Tongue (tissue), 2 donors: ENCODE results near the gene LARGE1. TPM values are rescaled to one million over a fixed set of nuclear protein-coding genes. Genes with fewer than 3 reads are reported as not detected.
"Not testable (repeated sequence)": the region's sequence is repeated elsewhere in the genome, so short reads cannot be mapped to it uniquely, and the experiment has no call there.

Source experiments
- DNase-seq: peaks from one replicate; pipeline ENCODE4 v3.0.0-alpha.2; 2015
- total RNA-seq: library from RNA; depleted of rRNA; stranded (reverse); fragments of >200 nt; gene quantifications from one replicate; pipeline ENCODE4 v1.2.3, GENCODE V29; 2014

Gene LARGE1
- total RNA-seq, 1 donor from 2014 or later = 18.3 TPM

DNA sequence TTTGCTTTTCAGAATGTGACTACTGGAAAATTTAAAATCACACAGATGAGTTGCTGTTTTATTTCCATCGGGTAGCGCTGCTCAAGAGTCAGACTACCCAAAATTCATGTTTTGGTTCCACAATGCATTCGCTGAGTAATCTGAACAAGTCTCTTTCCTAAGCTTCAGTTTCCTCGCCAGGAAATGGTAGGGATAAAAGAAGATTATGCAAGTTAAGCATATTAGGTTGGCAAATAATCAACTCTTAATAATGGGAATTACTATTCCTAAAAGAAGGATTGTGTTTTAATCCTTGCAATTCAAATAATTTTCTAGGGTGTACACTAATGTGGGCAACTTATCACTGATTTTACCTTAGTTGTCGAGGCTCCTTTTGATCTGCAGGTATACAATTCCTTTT is 326.5 kb downstream of the LARGE1 start:
- no peak for DNase-seq

GRCh38 chr22:33591946-33592345 is 328.3 kb downstream of the LARGE1 start:
- no peak for DNase-seq

DNA sequence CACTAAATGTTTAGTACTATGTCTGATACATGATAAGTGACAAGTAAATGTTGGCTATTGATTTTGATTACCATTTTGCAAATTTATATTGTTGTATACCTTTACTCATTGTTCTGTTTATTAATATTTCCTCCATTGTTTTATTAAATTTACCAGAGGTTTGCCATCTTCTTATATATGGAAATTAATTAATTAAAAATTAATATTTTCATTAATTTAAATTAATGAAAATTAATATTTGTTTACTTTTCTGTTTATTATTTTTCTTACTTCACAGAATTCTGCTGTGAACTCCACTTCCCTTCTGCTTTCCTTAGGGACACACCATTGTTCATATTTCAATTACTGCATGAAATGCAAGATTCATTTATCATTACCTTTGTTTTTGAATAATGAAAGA is 331.0 kb downstream of the LARGE1 start:
- no peak for DNase-seq

DNA sequence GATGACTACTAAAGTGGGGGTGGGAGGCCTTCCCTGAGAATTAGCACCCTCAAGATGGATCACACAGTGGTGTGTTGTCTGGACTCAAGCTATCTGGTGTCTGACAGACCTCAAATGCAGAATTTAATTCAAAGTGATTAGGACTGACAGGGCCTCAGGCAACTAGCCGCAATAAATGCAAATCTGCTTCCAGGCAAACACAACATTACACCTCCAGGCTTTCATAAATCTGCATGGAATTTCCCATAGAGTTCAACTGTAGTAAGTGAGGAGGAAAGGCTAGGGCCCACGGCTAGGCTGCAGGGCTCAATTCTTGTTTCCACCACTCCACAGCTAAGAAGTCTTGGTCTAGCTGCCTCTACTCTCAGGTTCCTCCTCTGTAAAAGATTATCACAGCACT is 331.4 kb downstream of the LARGE1 start:
- DNase-seq = no peak

DNA sequence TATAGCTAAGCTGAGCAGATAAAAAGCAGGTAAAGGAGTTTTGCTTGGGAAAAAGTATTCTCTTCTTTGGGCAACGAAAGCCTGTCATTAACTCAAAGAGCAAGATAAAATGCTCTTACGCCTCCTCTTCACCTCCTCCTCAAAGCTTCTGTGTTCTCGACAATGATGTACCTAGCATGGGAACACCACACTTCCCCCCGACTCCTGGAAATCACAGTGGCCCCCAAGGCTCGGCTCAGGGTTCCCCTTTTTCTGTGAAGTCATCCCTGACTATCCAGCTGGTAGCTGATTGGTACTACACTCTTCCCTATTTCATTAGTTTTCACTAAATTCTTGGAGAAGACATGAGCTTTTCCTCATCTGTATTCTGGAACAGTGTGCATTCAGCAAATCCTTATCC is 336.1 kb downstream of the LARGE1 start:
- no peak for DNase-seq

DNA sequence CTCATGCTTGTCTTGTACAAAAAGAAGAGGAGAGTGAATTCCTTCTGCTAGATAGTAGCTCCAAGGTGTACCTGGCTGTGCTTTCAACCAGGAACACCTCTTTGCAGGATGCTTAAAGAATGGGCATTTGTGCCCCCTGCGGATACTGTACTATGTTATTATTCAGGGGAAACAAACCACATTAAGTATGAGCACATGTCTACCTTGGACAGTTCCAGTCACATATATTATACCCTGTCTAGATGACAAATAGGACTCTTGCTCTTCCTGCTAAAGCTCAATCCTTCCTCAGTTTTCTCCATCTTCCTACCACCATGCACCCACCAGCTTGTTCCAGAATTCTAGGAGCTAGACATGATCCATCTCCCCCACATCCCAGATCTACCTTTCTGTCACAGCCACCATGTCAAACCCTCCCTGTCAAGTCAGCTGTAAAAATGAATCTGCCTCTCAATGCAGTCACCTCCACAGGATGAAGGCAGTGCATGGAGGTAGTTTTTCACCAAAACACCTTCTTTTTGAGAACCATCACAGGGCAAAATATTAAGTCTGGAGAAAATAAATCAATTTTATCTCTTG is 337.4 kb downstream of the LARGE1 start:
- no peak for DNase-seq

DNA sequence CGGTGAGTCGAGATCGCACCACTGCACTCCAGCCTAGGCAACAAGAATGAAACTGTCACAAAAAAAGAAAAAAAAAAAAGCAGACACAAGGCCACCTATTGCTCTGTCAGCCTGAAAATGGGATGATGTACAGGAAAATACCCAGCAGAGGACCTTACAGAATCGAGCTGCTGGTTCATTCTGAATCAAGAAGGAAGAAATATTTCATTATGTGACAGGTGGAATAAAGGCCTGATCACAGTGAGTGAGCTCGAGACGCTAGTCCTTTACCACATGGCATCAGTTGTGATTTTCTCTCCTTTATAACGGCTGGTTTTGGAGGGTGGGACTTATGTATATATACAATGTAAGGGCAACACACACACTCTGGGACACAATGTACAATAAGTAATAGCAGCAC is 340.0 kb downstream of the LARGE1 start:
- DNase-seq = no peak

DNA sequence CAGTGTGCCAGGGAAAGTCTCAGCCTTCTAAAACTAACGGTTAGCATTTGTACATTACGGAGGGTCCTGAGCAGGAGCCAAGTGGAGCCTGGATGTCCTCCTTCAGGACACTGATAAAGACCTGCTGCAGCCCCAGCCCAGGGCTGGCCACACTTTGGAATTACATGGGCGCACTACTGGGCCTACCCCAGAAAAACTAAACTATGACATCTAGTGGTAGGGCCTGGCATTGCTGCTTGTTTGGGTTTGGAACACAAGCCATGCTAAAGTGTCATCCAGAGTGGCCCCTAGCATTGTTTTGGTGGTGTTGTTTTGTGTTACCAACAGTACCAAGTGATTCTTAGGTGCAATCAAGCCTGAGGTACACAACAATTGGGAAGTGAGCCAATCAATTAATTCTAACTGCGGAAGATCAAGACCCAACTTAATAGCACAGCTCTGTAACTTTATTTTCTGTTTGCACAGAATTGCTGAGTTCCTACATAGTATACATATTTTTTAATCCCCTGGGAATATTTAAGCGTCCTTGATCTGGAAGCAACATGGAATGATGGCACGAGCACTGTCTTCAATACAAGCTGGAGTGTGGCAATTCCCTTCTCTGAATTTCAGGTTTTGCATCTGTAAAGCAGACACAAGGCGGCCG is 340.7 kb downstream of the LARGE1 start:
- DNase-seq = peak; percentile 58

GRCh38 chr22:33578752-33579151 is 341.5 kb downstream of the LARGE1 start:
- DNase-seq = no peak

- no peak for DNase-seq
Observed at GRCh38 chr22:33577862-33578411, 342.3 kb downstream of the LARGE1 start.

DNA sequence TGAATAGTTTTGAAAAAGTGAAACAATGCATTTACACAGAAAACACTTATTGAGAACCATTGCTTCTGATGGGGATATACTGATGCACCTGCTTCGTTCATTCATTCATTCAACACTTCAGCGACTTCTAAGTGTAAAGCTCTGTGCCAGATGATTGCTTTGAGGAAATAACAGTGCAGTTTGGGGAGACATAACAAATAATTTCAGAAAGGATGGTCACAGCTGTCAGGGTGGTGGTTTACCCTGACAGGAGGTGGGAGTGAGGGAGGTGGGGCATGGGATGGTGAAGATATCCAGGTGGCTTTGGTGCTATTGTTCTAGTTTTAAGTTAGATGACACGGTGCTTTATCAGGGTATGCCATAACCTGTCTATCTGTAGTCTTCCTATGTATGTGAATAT is 344.1 kb downstream of the LARGE1 start:
- no peak for DNase-seq

GRCh38 chr22:33575771-33576170 is 344.5 kb downstream of the LARGE1 start:
- no peak for DNase-seq

GRCh38 chr22:33575041-33575440 is 345.2 kb downstream of the LARGE1 start:
- no peak for DNase-seq

- DNase-seq = no peak
Observed at GRCh38 chr22:33573479-33573878, 346.8 kb downstream of the LARGE1 start.

- DNase-seq = no peak
Observed at GRCh38 chr22:33572086-33572485, 348.2 kb downstream of the LARGE1 start.

DNA sequence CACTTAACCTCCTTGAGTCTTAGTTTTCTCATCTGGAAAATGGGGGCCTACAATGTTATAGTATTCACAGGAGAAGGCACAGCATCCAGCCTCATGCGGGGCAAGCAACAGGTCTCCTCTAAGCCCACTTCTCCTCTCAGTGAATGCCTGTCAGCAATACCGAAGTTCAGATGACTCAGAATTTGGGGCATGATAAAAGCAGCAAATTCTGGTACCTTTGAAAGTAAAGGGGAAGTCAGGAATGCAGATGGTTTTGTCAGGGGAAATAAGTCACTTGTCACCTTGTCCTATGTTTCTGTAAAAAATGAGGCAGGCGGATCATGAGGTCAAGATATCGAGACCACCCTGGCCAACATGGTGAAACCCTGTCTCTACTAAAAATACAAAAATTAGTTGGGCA is 350.2 kb downstream of the LARGE1 start:
- no peak for DNase-seq

- no peak for DNase-seq
Observed at GRCh38 chr22:33569559-33569958, 350.7 kb downstream of the LARGE1 start.

DNA sequence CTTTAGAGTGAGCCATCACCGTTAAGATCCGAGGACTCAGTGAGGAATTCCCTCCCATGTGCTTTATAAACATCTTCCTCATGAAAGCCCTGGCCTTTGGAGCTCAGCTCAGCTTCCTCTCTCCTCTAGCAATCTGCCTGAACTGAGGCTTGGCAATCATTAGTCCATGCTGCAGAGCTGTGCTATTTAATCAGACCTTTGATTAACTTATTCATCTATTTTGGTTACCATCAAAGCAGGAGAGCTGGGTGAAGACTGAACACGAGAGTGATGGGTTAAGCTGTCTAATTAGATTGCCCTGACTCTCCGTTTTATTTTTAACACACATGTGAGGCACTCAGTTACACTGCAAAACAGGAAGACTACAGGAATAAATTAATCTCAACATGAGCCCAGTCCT is 351.3 kb downstream of the LARGE1 start:
- no peak for DNase-seq

DNA sequence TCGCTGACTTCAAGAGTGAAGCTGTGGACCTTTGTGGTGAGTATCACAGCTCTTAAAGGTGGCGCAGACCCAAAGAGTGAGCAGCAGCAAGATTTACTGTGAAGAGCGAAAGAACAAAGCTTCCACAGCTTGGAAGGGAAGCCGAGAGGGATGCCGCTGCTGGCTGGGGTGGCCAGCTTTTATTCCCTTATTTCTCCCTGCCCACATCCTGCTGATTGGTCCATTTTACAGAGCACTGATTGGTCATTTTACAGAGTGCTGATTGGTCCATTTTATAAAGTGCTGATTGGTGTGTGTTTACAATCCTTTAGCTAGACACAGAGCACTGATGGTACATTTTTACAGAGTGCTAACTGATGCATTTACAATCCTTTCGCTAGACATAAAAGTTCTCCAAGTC is 353.8 kb downstream of the LARGE1 start:
- not testable (repeated sequence) for DNase-seq

DNA sequence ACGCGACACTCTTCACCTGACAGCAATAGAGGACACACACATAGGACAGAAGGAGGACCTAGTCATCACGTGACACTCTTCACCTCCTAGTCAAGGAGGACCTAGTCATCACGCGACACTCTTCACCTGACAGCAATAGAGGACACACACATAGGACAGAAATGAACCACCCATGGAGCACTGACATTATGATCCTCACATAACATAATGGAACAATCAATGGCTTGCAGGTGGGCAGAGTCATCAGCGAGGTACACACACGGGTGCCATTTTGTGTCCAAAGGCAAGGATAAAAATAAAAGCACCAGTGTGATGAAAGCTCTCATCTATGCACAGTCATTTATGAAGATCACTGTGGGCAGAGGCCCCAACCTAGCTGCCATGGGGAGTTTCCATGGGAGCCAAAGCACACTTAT is 354.7 kb downstream of the LARGE1 start:
- DNase-seq = no peak

- no peak for DNase-seq
Observed at GRCh38 chr22:33564683-33565082, 355.6 kb downstream of the LARGE1 start.

DNA sequence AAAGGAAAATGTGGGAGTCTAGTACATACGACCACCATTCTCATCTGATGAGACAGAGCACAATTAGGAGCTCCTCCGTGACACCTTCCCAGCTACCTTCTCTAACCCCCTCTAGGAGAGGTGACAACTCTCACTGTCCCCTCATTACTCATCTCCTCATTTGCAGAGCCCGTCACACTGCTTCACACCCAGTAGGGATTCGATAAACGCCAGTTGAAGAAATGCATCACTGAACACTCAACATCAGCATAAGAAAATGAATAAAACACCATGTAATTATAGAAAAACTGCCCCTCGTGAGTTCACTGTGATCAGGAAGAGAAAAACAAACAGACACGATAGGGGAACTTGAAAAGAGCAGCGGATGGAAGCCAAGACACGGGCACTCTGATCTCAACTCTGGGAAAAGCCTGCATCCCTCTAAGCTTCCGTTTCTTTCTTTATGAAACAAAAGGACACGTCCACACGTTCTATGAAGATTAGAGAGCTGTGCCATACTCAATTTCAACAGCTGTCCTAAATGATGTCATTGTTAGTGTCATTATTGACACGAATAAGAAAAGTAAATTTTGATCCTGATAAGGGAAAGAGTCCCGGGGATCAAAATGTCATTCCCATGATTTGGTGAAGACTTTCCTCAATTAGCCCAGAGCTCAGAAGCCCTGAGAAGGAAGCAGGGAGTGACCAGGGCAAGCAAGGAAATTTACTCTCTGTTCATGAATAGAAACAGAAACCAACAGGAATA is 356.9 kb downstream of the LARGE1 start:
- peak; percentile 51 for DNase-seq

DNA sequence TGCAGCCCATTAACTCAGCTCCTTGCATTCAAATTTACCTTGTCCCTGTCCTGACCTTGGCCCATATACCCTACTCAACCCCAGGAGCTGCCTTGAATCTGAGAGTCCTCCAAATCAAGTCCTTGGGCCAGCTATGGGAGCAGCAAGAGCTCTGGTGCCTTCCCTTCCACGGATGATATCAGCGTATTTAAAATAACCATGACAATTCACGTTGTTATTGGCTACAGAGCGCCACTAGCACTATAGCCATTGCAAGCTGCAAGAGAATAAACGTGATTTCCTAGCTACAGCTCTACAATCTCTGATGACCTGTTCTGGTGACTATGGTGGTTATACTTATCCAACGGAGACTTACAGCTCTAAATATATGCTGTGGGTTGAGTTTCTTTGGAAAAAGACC is 357.8 kb downstream of the LARGE1 start:
- DNase-seq = no peak
